Central memory CD8-positive, alpha-beta T cell (primary cell): ENCODE results near the gene GRIP2.

Experiments
- ATAC-seq: fragments of 150-1000 bp; cut with Tn5 transposase; replicated peaks from 2 replicates; pipeline ENCODE4 v1.10.0; 2022; ENCODE audit warnings: mild to moderate bottlenecking, moderate FRiP score, moderate number of reproducible peaks; ENCODE audit not compliant: poor library complexity, severe bottlenecking; ENCODE audit errors: extremely low read depth
- DNase-seq, 2 donors: peaks; one replicate each; pipeline ENCODE4 v3.0.0; 2021; ENCODE audit warnings: low spot score in 2 of 2
- H3K27ac Mint-ChIP-seq: one replicate; pipeline ENCODE4 v1.8.0; 2022; ENCODE audit warnings: low read depth, mild to moderate bottlenecking, moderate library complexity, mixed read lengths
- H3K27me3 Mint-ChIP-seq: one replicate; pipeline ENCODE4 v1.8.0; 2022; ENCODE audit warnings: mixed read lengths
- H3K36me3 Mint-ChIP-seq: one replicate; pipeline ENCODE4 v1.8.0; 2022; ENCODE audit warnings: mild to moderate bottlenecking, moderate library complexity, mixed read lengths; ENCODE audit not compliant: insufficient read depth
- H3K4me1 Mint-ChIP-seq: one replicate; pipeline ENCODE4 v1.8.0; 2022; ENCODE audit warnings: mixed read lengths
- H3K4me3 Mint-ChIP-seq: one replicate; pipeline ENCODE4 v1.8.0; 2022; ENCODE audit warnings: mild to moderate bottlenecking, moderate library complexity, mixed read lengths
- H3K9me3 Mint-ChIP-seq: one replicate; pipeline ENCODE4 v1.8.0; 2022; ENCODE audit warnings: mixed read lengths

Gene GRIP2

GRCh38 chr3:14448063-14448462 is 92.1 kb downstream of the GRIP2 start:
- Mint-ChIP-seq H3K36me3 (peaks cover 28% of the 10 kb centered on the region), H3K9me3 (no peaks in the 10 kb centered on the region)

DNA sequence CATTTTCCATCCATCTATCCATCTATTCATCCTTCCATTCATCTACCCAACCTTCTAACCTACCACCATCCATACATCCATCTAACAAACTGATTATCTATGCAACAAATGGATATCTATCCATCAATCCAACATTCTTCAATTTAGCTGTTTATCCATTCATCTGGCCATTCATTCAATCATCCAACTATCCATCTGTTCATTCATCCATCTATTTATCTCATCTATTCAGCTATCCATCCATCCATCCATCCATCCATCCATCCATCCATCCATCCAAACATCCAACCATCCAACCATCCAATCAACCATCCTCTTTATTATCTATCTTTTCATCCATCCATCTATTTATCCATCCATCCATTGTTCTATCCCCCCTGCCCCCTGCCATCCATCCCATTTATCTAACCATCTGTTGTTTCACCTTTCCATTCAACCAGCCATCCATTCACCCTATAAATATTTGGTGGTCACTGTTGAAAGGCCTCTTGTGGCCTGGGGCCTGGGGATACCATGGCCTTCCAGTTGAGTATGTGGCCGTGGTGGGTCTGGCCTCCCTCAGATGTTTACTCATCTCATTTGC is 93.1 kb downstream of the GRIP2 start:
- ATAC-seq (no peak), DNase-seq (no peak)
- no peaks in the 10 kb centered on the region for H3K9me3 Mint-ChIP-seq
- peaks cover 26% of the 10 kb centered on the region for H3K36me3 Mint-ChIP-seq
- no peaks in the 10 kb centered on the region for H3K4me1 Mint-ChIP-seq
- H3K4me3 Mint-ChIP-seq = no peak overlapping the region
- no peak overlapping the region for H3K27ac Mint-ChIP-seq
- no peaks in the 10 kb centered on the region for H3K27me3 Mint-ChIP-seq

More at GRCh38 chr3:14448063-14448462, 92.1 kb downstream of the GRIP2 start:
- no peak overlapping the region for H3K4me3 Mint-ChIP-seq
- no peaks in the 10 kb centered on the region for H3K4me1 Mint-ChIP-seq
- no peaks in the 10 kb centered on the region for H3K27me3 Mint-ChIP-seq
- no peak for ATAC-seq
- no peak for DNase-seq
- no peak overlapping the region for H3K27ac Mint-ChIP-seq

DNA sequence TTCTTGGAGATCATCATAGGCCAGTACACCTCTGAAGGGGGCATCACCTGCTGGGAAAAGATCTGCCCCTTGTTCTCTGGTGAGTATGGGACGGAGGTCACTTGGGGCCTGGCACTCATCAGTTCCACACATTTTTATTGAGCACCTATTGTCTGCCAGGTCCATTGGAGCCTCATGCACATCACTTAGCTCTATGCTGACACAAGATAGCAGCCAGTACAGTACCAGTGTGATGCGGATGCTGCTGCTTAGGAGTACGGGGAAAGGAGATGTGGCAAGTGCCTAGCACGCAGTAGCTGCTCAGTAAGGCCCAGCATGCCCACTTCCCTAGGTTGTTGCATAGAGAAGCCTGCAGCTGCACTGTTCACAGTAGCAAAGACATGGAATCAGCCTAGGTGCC is 94.4 kb downstream of the GRIP2 start:
- H3K9me3 Mint-ChIP-seq = no peaks in the 10 kb centered on the region

DNA sequence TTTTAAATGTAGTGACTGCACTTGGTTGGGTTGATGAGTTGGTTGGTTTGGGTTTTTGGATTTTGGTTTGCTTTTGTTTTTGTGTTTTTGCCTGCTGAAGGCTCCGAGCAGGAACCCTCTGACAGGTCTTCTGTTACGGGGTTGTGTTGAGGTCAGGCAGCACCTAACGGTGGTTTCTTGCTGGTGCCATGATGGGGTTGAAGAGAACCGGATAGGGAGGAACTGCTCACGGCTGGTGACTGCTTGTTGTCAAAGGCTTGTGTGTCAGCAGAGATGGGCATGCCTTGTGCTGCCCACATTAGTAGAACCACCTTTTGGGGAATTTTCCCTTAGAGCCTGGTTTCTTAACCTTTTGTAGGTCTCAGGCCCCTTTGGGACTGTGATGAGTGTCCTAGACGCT is 95.8 kb downstream of the GRIP2 start:
- H3K27me3 Mint-ChIP-seq = no peaks in the 10 kb centered on the region
- H3K4me3 Mint-ChIP-seq = no peak overlapping the region
- no peak for DNase-seq
- no peak for ATAC-seq
- H3K4me1 Mint-ChIP-seq = peaks cover 16% of the 10 kb centered on the region
- H3K27ac Mint-ChIP-seq = no peak overlapping the region
- H3K9me3 Mint-ChIP-seq = no peaks in the 10 kb centered on the region
- H3K36me3 Mint-ChIP-seq = peaks cover 22% of the 10 kb centered on the region

More for the DNA sequence above, 94.4 kb downstream of the GRIP2 start:
- Mint-ChIP-seq H3K4me1 (peaks cover 5% of the 10 kb centered on the region), H3K27ac (peak overlapping the region; percentile 29), H3K27me3 (no peaks in the 10 kb centered on the region), H3K36me3 (peaks cover 21% of the 10 kb centered on the region), H3K4me3 (no peak overlapping the region)
- DNase-seq (no peak), ATAC-seq (no peak)

- Mint-ChIP-seq H3K36me3 (peaks cover 11% of the 10 kb centered on the region), H3K9me3 (no peaks in the 10 kb centered on the region), H3K27ac (no peak overlapping the region), H3K4me1 (peaks cover 27% of the 10 kb centered on the region), H3K27me3 (no peaks in the 10 kb centered on the region), H3K4me3 (no peak overlapping the region)
- DNase-seq (no peak), ATAC-seq (no peak)
Observed at GRCh38 chr3:14441920-14442300, 98.2 kb downstream of the GRIP2 start.

- Mint-ChIP-seq H3K36me3 (peaks cover 11% of the 10 kb centered on the region), H3K9me3 (no peaks in the 10 kb centered on the region), H3K27me3 (no peaks in the 10 kb centered on the region), H3K27ac (no peak overlapping the region), H3K4me1 (peaks cover 33% of the 10 kb centered on the region), H3K4me3 (no peak overlapping the region)
- ATAC-seq = no peak
- no peak for DNase-seq
Observed at GRCh38 chr3:14441240-14441919, 98.8 kb downstream of the GRIP2 start.

- ATAC-seq = no peak
Observed at GRCh38 chr3:14440531-14441239, 99.5 kb downstream of the GRIP2 start.

DNA sequence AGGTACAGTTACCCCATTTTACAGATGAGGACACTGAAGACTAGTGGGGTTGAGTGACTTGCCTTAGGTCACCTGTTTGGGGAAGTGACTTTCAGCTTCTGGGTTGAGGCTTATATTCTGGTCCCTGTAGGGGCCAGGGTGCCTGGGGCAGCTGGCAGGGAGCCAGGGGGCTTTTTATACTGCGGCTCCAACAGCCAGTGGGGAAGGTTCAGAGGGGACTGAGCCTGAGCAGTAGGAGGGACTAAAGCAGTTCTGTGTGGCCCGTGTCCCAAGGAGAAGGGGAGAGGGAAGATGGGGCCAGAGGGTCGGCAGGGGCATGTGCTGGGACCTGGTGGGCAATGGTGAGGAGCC is 100.0 kb downstream of the GRIP2 start:
- ATAC-seq (no peak), DNase-seq (no peak)
- peaks cover 42% of the 10 kb centered on the region for H3K4me1 Mint-ChIP-seq
- peak overlapping the region; percentile 81 for H3K27ac Mint-ChIP-seq
- no peaks in the 10 kb centered on the region for H3K27me3 Mint-ChIP-seq
- no peak overlapping the region for H3K4me3 Mint-ChIP-seq
- H3K36me3 Mint-ChIP-seq = peaks cover 5% of the 10 kb centered on the region
- no peaks in the 10 kb centered on the region for H3K9me3 Mint-ChIP-seq

More at GRCh38 chr3:14440531-14441239, 99.5 kb downstream of the GRIP2 start:
- Mint-ChIP-seq H3K27me3 (no peaks in the 10 kb centered on the region), H3K36me3 (peaks cover 7% of the 10 kb centered on the region), H3K4me1 (peaks cover 36% of the 10 kb centered on the region), H3K4me3 (no peak overlapping the region), H3K9me3 (no peaks in the 10 kb centered on the region), H3K27ac (peak overlapping the region; percentile 81)
- no peak for DNase-seq

DNA sequence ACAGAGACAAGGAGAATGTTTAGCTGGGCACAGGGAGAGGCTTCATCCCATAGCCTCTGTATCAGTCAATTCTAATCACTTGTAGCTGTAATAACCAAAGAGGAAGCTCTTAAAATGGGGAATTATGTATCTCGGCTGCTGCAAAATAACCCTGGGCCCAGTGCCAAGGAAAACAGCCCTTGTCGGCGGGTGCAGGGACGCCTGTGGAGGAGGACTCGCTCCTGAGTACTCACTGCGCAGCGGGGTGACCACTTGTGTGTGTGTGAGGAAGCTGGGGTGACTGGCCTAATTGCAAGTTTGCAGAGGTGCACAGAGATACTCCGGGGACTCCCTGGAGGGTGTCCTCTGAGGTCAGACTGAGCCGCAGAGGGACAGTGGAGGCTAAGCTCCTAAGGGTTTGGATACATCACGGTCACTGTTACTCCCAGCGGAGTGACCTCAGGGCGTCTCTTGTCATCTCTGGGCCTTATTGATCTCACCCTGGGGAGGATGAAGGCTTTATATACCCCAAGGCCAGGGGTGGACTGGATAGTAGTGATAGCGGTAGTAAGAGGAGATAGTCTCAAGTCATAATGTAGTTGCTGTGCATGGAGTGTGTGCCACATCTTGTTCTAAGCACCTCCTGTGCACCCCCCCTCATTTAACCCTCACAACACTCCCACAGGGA is 100.5 kb downstream of the GRIP2 start:
- no peaks in the 10 kb centered on the region for H3K9me3 Mint-ChIP-seq
- no peak for ATAC-seq
- peaks cover 47% of the 10 kb centered on the region for H3K4me1 Mint-ChIP-seq
- H3K27me3 Mint-ChIP-seq = no peaks in the 10 kb centered on the region
- no peak for DNase-seq
- H3K4me3 Mint-ChIP-seq = no peak overlapping the region
- peak overlapping the region; percentile 81 for H3K27ac Mint-ChIP-seq
- peaks cover 6% of the 10 kb centered on the region for H3K36me3 Mint-ChIP-seq
